Measurements from ENCODE around the gene ATP4A. TPM values are rescaled to one million over a fixed set of nuclear protein-coding genes. Genes with fewer than 3 reads are reported as not detected.

ATP4A gene
- total RNA-seq, result under 1 TPM in 1 of 4 donors, not detected in 3; 0.18 TPM

DNA sequence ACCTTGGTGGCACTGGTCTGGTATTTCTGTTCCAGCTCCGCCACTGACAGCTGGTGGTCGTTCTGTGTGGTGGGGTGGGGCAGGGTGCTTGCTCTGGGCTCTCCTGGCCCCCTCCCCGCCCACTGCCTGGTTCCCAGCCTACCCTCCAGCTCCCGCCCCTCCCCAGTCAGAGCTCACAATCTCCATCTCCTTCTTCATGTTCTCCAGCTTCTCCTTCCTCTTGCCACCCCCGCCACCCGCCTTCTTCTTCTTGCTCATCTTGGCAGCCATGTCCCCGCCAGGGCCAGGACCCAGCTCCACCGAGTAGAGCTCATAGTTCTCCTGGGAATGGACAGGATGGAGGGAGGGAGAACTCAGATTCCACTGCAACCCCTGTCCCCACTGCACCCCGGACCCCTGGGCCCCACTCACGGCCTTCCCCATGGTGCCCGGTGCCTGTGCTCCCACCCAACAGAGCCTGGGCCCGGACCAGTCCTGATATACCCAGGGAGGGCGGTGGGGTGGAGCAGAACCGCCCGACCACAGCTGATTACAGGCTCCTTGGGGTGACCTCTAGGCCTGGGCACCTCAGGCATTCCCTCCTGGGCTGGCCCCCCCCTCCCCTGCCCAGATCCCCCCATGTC, at the start of gene ATP4A:
TSS of gene ATP4A (minus strand) at position 452 of the 623 bp plus-strand sequence. CDS start at position 423, 29 bp downstream.
- no peak for DNase-seq
- intact Hi-C loops (cut with DNase I), result no loop called here
- peaks cover 0 to 75% (median 2%) of the 10 kb centered on the region in 4 donors for H3K27me3 ChIP-seq
- H3K36me3 ChIP-seq, result no peaks in the 10 kb centered on the region
- TF ChIP-seq, protein P1, sequence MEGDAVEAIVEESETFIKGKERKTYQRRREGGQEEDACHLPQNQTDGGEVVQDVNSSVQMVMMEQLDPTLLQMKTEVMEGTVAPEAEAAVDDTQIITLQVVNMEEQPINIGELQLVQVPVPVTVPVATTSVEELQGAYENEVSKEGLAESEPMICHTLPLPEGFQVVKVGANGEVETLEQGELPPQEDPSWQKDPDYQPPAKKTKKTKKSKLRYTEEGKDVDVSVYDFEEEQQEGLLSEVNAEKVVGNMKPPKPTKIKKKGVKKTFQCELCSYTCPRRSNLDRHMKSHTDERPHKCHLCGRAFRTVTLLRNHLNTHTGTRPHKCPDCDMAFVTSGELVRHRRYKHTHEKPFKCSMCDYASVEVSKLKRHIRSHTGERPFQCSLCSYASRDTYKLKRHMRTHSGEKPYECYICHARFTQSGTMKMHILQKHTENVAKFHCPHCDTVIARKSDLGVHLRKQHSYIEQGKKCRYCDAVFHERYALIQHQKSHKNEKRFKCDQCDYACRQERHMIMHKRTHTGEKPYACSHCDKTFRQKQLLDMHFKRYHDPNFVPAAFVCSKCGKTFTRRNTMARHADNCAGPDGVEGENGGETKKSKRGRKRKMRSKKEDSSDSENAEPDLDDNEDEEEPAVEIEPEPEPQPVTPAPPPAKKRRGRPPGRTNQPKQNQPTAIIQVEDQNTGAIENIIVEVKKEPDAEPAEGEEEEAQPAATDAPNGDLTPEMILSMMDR (IDR thresholded peaks at IDR 0.05), result no peak
- no peak for TF ChIP-seq POLR2A (IDR thresholded peaks at IDR 0.05)
- 23 to 55% methylated on average over 3 to 7 of the region's 15 CpGs for WGBS, 2 donors
- H3K4me3 ChIP-seq, result no peak within 1 kb of the TSS
- H3K27ac ChIP-seq, result no peak within 1 kb of the TSS
- no peaks in the 10 kb centered on the region for H3K9me3 ChIP-seq
- H3K4me1 ChIP-seq, result peaks cover under 1 to 5% (median 4%) of the 10 kb centered on the region in 3 donors

DNA sequence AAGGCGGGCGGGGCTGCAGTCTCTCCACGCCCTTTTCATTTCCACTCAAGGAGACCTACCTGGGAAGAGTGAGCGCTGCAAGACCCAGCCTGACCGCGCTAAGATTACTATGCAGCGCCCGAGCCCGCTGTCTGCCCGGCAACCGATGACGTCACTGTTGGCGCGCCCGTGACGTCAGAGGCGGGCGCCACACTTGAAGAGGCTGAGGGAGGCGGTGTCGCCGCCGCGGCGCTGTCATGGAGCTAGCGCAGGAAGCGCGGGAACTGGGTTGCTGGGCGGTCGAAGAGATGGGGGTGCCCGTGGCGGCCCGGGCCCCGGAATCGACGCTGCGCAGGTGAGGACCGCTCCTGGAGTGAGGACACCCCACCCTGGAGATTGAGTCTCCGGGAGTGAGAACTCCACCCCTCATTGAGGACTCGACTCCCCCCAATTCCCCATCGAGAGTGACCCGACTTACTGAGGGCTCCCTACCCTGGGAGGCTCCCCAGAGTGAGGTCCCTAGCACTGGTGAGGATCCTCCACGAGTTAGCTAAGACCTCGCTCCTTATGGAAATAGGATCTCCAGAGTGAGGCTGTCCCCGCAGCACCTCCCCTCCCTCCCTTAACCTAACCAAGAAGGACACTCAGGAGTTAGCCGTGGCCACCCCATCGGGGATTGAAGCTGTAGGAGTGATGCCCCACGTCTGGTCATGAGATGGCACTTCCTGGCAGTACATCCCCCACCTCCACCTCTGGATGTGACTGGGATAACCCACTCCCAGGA, 49.3 kb upstream of the ATP4A start, which contains the start of gene HAUS5:
TSS of gene HAUS5 (plus strand) at position 177 of the 763 bp plus-strand sequence. CDS start at position 237, 60 bp downstream.
- DNase-seq, result peak; percentile 74

DNA sequence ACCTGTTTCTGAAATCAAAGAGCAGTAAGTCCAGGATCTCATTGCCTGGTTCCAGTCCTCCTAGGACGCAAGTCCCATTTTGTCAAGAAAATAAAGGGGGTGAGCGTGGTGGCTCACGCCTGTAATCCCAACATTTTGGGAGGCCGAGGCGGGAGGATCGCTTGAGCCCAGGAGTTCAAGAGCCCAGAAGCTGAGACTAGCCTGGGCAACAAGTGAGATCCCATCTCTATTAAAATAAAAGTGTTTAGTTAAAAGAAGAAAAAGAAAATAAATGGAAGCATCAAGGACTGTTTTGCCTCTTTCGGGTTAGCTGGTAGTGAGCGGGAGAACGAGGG, 48.7 kb upstream of the ATP4A start:
- H3K9me3 ChIP-seq, result peaks cover 0 to 8% (median 5%) of the 10 kb centered on the region in 3 donors
- no peak for DNase-seq
- WGBS, 2 donors, result 23 to 31% methylated on average over 7 to 9 of the region's 9 CpGs
- H3K27me3 ChIP-seq, result no peaks in the 10 kb centered on the region
- peaks cover 3 to 18% (median 9%) of the 10 kb centered on the region in 3 donors for H3K4me1 ChIP-seq
- TF ChIP-seq POLR2A (IDR thresholded peaks at IDR 0.05), result no peak
- TF ChIP-seq, protein P1 (IDR thresholded peaks at IDR 0.05), result no peak
- peaks cover 0 to 24% (median 5%) of the 10 kb centered on the region in 3 donors for H3K36me3 ChIP-seq
- H3K4me3 ChIP-seq, result peak overlapping the region; percentile 69 to 85 (median 70)
- peak overlapping the region; percentile 60 to 86 (median 79) for H3K27ac ChIP-seq
- intact Hi-C loops (cut with DNase I), result no loop called here

More for the DNA sequence above, 49.3 kb upstream of the ATP4A start, which contains the start of gene HAUS5:
- Histone ChIP-seq H3K4me3 (peak within 1 kb of the TSS; percentile 69 to 85 (median 70)), H3K9me3 (peaks cover 0 to 3% (median 0%) of the 10 kb centered on the region in 3 donors), H3K27me3 (no peaks in the 10 kb centered on the region), H3K4me1 (peaks cover 3 to 18% (median 9%) of the 10 kb centered on the region in 3 donors), H3K36me3 (peaks cover 0 to 29% (median 5%) of the 10 kb centered on the region in 3 donors), H3K27ac (peak within 1 kb of the TSS; percentile 60 to 86 (median 79))
- intact Hi-C loops (cut with DNase I), result no loop called here
- TF ChIP-seq POLR2A (IDR thresholded peaks at IDR 0.05), result peak in 2 of 4 donors; percentile 41 to 66
- TF ChIP-seq, protein P1 (IDR thresholded peaks at IDR 0.05), result peak in 4 of 6 experiments; percentile 20 to 67 (median 36)
- 0% methylated on average over 5 to 11 of the region's 47 CpGs for WGBS, 2 donors

DNA sequence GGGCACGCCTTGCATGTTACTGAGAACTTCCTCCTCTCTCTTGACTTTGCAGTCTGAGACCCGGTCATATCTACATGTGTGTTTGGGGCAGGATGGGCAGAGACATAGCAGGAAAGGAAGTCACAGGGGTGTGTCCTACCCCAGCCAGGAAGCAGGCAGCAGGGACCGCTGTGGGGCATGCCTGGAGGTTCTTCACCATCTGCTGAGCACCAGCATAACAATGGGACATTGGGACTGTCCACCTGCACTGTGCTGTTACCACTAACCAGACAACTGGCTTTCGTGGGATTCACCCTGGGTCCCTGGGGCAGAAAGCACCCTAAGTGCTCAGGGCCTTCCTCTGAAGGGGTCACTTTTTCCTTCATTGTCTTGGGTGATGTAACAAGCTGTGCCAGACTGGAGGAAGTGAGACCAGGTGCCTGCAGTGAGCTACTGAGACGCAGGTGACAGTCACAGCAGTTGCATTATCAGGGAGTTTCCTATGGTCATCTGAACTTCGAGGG, 46.4 kb upstream of the ATP4A start:
- Histone ChIP-seq H3K4me1 (peaks cover 3 to 18% (median 9%) of the 10 kb centered on the region in 3 donors), H3K36me3 (peaks cover 0 to 2% (median 0%) of the 10 kb centered on the region in 3 donors), H3K27ac (peak overlapping the region in 1 of 4 donors; percentile 28), H3K9me3 (peaks cover 0 to 8% (median 8%) of the 10 kb centered on the region in 3 donors), H3K4me3 (no peak overlapping the region), H3K27me3 (no peaks in the 10 kb centered on the region)
- intact Hi-C loops (cut with DNase I), result no loop called here
- TF ChIP-seq POLR2A (IDR thresholded peaks at IDR 0.05), result no peak
- TF ChIP-seq, protein P1 (IDR thresholded peaks at IDR 0.05), result no peak
- WGBS, 2 donors, result 64 to 73% methylated on average over 4 to 5 of the region's 6 CpGs
- DNase-seq, result no peak
